ENCODE measurements around the gene NCSTN.

- no peak for TF ChIP-seq ZNF274 (IDR thresholded peaks at IDR 0.05; ENCODE audit: low read depth, low read length)
- TF ChIP-seq YY1 (IDR thresholded peaks at IDR 0.05; ENCODE audit: insufficient read depth, insufficient read length), result no peak
These were observed 32.8 kb downstream of the NCSTN start for GRCh38 chr1:160375788-160376524.
